ENCODE data around the gene NKAIN1.
"Not testable (repeated sequence)": the region's sequence is repeated elsewhere in the genome, so short reads cannot be mapped to it uniquely, and the experiment has no call there.

NKAIN1 gene

DNA sequence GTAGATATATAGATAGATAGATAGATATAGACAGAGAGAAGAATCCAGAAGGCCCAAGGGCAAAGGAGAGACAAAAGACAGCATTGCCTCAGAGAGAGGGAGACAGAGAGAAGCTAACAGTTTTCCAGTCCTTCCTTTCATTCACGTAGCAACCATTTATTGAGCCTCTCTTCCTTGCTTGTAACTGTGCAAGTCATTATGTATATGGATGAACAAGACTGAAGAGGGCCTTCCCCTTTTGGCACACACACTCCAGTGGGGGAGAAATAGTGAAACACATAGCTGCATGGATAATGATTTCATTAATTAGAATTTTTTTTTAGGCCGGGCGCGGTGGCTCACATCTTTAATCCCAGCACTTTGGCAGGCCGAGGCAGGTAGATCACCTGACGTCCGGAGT, 99.4 kb downstream of the NKAIN1 start:
- H3K36me3 ChIP-seq (replicated peaks; ENCODE audit: insufficient read depth, low read length), result no peaks in the 10 kb centered on the region
- TF ChIP-seq EZH2 (optimal IDR thresholded peaks at IDR 0.05; ENCODE audit: low read depth, low read length), result no peak
- no peaks in the 10 kb centered on the region for H3K9me2 ChIP-seq (replicated peaks; ENCODE audit: insufficient read depth, low read length)
- no peak overlapping the region for H3K4me3 ChIP-seq (ENCODE audit: low read length)
- H3F3A ChIP-seq (ENCODE audit: insufficient read depth, low read length), result no peaks in the 10 kb centered on the region
- H3K27ac ChIP-seq (ENCODE audit: low read length), result no peak overlapping the region
- no peaks in the 10 kb centered on the region for H4K20me1 ChIP-seq (ENCODE audit: insufficient read depth, low read length)
- H3K27me3 ChIP-seq (replicated peaks; ENCODE audit: insufficient read depth, low read length), result no peaks in the 10 kb centered on the region
- H2AFZ ChIP-seq (ENCODE audit: low read length), result no peak overlapping the region
- no peaks in the 10 kb centered on the region for H3K4me1 ChIP-seq (ENCODE audit: low read length)
- no peak overlapping the region for H3K4me2 ChIP-seq (ENCODE audit: low read depth, low read length)
- no peak overlapping the region for H3K9ac ChIP-seq (ENCODE audit: low read length)
- H3K79me2 ChIP-seq (ENCODE audit: low read length), result no peaks in the 10 kb centered on the region
- DNase-seq, result no peak
- H3K9me3 ChIP-seq (replicated peaks; ENCODE audit: insufficient read depth, low read length), result no peaks in the 10 kb centered on the region

DNA sequence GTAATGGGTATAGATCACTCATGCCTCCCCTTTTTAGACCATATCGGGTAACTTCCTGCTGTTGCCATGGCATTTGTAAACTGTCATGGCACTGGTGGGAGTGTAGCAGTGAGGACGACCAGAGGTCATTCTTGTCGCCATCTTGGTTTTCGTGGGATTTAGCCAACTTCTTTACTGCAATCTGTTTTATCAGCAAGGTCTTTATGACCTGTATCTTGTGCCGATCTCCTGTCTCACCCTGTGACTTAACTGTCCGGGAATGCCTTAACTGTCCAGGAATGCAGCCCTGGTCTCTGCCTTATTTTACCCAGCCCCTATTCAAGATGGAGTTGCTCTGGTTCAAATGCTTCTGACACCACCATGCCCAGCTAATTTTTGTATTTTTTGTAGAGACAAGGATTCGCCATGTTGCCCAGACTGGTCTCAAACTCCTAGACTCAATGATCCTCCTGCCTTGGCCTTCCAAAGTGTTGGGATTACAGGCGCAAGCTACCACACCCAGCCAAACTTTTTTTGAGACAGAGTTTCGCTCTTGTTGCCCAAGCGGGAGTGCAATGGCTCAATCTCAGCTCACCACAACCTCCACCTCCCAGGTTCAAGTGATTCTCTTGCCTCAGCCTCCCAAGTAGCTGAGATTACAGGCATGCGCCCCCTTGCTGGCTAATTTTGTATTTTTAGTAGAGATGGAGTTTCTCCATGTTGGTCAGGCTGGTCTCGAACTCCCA, 100.7 kb downstream of the NKAIN1 start:
- not testable (repeated sequence) for H3K4me2 ChIP-seq (ENCODE audit: low read depth, low read length); H3K4me1 ChIP-seq (ENCODE audit: low read length); H3K9me3 ChIP-seq (replicated peaks; ENCODE audit: insufficient read depth, low read length); H3K4me3 ChIP-seq (ENCODE audit: low read length); DNase-seq; H3K27me3 ChIP-seq (replicated peaks; ENCODE audit: insufficient read depth, low read length); H3F3A ChIP-seq (ENCODE audit: insufficient read depth, low read length); H3K79me2 ChIP-seq (ENCODE audit: low read length); H3K9ac ChIP-seq (ENCODE audit: low read length); H3K27ac ChIP-seq (ENCODE audit: low read length); H2AFZ ChIP-seq (ENCODE audit: low read length); H4K20me1 ChIP-seq (ENCODE audit: insufficient read depth, low read length); H3K36me3 ChIP-seq (replicated peaks; ENCODE audit: insufficient read depth, low read length); H3K9me2 ChIP-seq (replicated peaks; ENCODE audit: insufficient read depth, low read length)

- H3K4me1 ChIP-seq (ENCODE audit: low read length); H2AFZ ChIP-seq (ENCODE audit: low read length); H3K27ac ChIP-seq (ENCODE audit: low read length); H3K4me3 ChIP-seq (ENCODE audit: low read length); H4K20me1 ChIP-seq (ENCODE audit: insufficient read depth, low read length); H3F3A ChIP-seq (ENCODE audit: insufficient read depth, low read length); H3K79me2 ChIP-seq (ENCODE audit: low read length); H3K4me2 ChIP-seq (ENCODE audit: low read depth, low read length); H3K9me2 ChIP-seq (replicated peaks; ENCODE audit: insufficient read depth, low read length); H3K36me3 ChIP-seq (replicated peaks; ENCODE audit: insufficient read depth, low read length); DNase-seq; H3K27me3 ChIP-seq (replicated peaks; ENCODE audit: insufficient read depth, low read length); H3K9ac ChIP-seq (ENCODE audit: low read length); H3K9me3 ChIP-seq (replicated peaks; ENCODE audit: insufficient read depth, low read length): not testable (repeated sequence)
These were observed 101.8 kb downstream of the NKAIN1 start for GRCh38 chr1:31137873-31138272.

DNA sequence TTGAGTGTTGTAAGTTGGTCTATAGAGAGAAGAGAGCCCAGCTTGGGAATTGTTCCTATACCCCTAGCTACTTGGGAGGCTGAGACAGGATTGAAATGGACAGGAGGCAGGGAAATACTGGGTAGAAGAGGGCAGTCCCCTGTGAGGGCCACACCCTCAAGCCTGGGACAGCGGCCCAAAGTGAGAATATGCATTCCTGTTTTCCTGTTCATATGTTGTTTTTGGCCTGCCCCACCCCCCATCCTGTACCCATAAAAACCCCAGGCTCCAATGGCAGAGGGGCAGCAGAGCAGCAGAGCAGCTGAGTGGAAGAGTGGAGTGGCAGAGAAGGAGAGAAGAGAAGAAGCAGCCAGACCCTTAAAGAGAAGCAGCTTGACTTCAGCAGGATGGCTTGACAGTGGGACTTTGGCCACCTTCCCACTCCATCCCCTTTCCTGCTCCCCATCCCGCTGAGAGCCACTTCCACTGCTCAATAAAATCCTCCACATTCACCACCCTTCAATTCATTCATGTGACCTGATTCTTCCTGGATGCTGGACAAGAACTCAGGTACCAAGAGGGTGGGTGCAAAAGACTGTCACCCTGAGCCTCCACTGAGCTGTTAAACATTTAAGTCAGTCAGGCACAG, 103.6 kb downstream of the NKAIN1 start:
- Histone ChIP-seq H3K9me3 (replicated peaks; ENCODE audit: insufficient read depth, low read length) (no peaks in the 10 kb centered on the region), H3F3A (ENCODE audit: insufficient read depth, low read length) (no peaks in the 10 kb centered on the region), H3K4me3 (ENCODE audit: low read length) (no peak overlapping the region), H2AFZ (ENCODE audit: low read length) (no peak overlapping the region), H4K20me1 (ENCODE audit: insufficient read depth, low read length) (no peaks in the 10 kb centered on the region), H3K36me3 (replicated peaks; ENCODE audit: insufficient read depth, low read length) (no peaks in the 10 kb centered on the region), H3K27ac (ENCODE audit: low read length) (no peak overlapping the region), H3K4me1 (ENCODE audit: low read length) (no peaks in the 10 kb centered on the region), H3K9me2 (replicated peaks; ENCODE audit: insufficient read depth, low read length) (no peaks in the 10 kb centered on the region), H3K4me2 (ENCODE audit: low read depth, low read length) (no peak overlapping the region), H3K9ac (ENCODE audit: low read length) (no peak overlapping the region), H3K79me2 (ENCODE audit: low read length) (no peaks in the 10 kb centered on the region), H3K27me3 (replicated peaks; ENCODE audit: insufficient read depth, low read length) (no peaks in the 10 kb centered on the region)
- no peak for TF ChIP-seq EZH2 (optimal IDR thresholded peaks at IDR 0.05; ENCODE audit: low read depth, low read length)
- no peak for DNase-seq

DNA sequence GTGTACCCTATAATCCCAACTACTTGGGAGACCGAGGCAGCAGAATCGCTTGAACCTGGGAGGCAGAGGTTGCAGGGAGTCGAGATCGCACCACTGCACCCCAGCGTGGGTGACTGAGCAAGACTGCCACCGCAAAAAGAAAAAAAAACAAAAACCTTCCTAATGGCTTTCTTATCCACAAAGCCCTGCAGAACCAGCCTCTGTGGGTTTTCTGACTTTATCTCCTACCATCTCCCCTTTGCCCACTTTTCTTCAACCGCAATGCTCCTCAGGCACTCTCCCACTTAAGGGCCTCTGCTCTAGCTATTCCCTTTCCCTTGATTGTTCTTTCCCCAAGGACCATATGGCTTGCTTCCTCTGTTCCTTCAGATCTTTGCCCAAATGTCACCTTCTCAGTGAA, 106.3 kb downstream of the NKAIN1 start:
- no peak overlapping the region for H3K4me2 ChIP-seq (ENCODE audit: low read depth, low read length)
- H3K4me3 ChIP-seq (ENCODE audit: low read length), result no peak overlapping the region
- no peaks in the 10 kb centered on the region for H3K27me3 ChIP-seq (replicated peaks; ENCODE audit: insufficient read depth, low read length)
- no peak overlapping the region for H2AFZ ChIP-seq (ENCODE audit: low read length)
- H3K9ac ChIP-seq (ENCODE audit: low read length), result no peak overlapping the region
- H3K4me1 ChIP-seq (ENCODE audit: low read length), result no peaks in the 10 kb centered on the region
- TF ChIP-seq EZH2 (optimal IDR thresholded peaks at IDR 0.05; ENCODE audit: low read depth, low read length), result no peak
- no peak for TF ChIP-seq EZH2phosphoT487 (IDR thresholded peaks at IDR 0.05; ENCODE audit: low read length)
- TF ChIP-seq, protein P1, sequence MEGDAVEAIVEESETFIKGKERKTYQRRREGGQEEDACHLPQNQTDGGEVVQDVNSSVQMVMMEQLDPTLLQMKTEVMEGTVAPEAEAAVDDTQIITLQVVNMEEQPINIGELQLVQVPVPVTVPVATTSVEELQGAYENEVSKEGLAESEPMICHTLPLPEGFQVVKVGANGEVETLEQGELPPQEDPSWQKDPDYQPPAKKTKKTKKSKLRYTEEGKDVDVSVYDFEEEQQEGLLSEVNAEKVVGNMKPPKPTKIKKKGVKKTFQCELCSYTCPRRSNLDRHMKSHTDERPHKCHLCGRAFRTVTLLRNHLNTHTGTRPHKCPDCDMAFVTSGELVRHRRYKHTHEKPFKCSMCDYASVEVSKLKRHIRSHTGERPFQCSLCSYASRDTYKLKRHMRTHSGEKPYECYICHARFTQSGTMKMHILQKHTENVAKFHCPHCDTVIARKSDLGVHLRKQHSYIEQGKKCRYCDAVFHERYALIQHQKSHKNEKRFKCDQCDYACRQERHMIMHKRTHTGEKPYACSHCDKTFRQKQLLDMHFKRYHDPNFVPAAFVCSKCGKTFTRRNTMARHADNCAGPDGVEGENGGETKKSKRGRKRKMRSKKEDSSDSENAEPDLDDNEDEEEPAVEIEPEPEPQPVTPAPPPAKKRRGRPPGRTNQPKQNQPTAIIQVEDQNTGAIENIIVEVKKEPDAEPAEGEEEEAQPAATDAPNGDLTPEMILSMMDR (IDR thresholded peaks at IDR 0.05; ENCODE audit: low read length), result no peak
- H3K79me2 ChIP-seq (ENCODE audit: low read length), result no peaks in the 10 kb centered on the region
- no peak overlapping the region for H3K27ac ChIP-seq (ENCODE audit: low read length)
- no peaks in the 10 kb centered on the region for H3K36me3 ChIP-seq (replicated peaks; ENCODE audit: insufficient read depth, low read length)
- no peaks in the 10 kb centered on the region for H3K9me2 ChIP-seq (replicated peaks; ENCODE audit: insufficient read depth, low read length)
- DNase-seq, result no peak
- no peaks in the 10 kb centered on the region for H3F3A ChIP-seq (ENCODE audit: insufficient read depth, low read length)
- no peaks in the 10 kb centered on the region for H4K20me1 ChIP-seq (ENCODE audit: insufficient read depth, low read length)
- H3K9me3 ChIP-seq (replicated peaks; ENCODE audit: insufficient read depth, low read length), result no peaks in the 10 kb centered on the region
